B cell (primary cell): ENCODE results near the gene ZNF791.

Experiments used
- CTCF ChIP-seq: fragments of 200-600 bp; IDR thresholded peaks from one replicate; pipeline ENCODE4 v1.8.0; 2022; ENCODE audit warnings: antibody characterized with exemption, mild to moderate bottlenecking
- EZH2 ChIP-seq: IDR thresholded peaks from 2 replicates; pipeline ENCODE4 v1.6.1; 2012; ENCODE audit warnings: borderline replicate concordance, low read depth, mild to moderate bottlenecking, moderate library complexity, low read length; ENCODE audit not compliant: insufficient read depth, poor library complexity, severe bottlenecking

- TF ChIP-seq CTCF (no peak), EZH2 (no peak)
These were observed 32.1 kb upstream of the ZNF791 start for GRCh38 chr19:12578641-12579040.
